ENCODE results near the gene CADPS2.
A peak's percentile ranks its signal among the peaks of the same experiment; 100 is the strongest.

The CADPS2 gene

DNA sequence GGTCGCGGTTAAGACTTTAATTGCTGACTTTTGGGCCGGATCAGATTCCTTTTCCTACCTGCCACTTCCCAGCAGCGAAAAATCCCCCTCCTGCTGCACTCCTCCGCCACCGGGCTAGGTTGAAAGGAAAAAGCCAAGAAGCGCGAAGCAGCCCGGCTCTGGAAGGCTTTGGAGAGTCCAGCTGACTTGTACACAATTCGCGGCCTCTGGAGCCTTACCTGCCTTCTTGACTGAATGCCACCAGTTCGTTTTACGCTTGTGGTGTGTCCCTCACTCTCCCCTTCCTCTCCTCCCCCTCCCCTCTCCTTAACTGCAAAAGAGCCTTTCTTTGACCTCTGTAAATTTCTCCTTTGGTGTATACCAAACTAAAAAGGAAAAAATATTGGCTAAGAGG is 579.0 kb downstream of the CADPS2 start:
- Mint-ChIP-seq H3K4me1 (peaks cover 37% of the 10 kb centered on the region), H3K27ac (no peak overlapping the region), H3K27me3 (ENCODE audit: low read depth) (peaks cover 100% of the 10 kb centered on the region), H3K36me3 (ENCODE audit: low read depth) (no peaks in the 10 kb centered on the region), H3K4me3 (no peak overlapping the region), H3K9me3 (no peaks in the 10 kb centered on the region)
- no peak for TF ChIP-seq CTCF (IDR thresholded peaks at IDR 0.05; ENCODE audit: unreplicated experiment in 3 of 3)

- no peak for TF ChIP-seq CTCF (IDR thresholded peaks at IDR 0.05; ENCODE audit: unreplicated experiment in 3 of 3)
- Mint-ChIP-seq H3K4me3 (peak overlapping the region; percentile 76 to 79 (median 78)), H3K36me3 (ENCODE audit: low read depth) (no peaks in the 10 kb centered on the region), H3K4me1 (peaks cover 37% of the 10 kb centered on the region), H3K9me3 (no peaks in the 10 kb centered on the region), H3K27me3 (ENCODE audit: low read depth) (peaks cover 100% of the 10 kb centered on the region), H3K27ac (no peak overlapping the region)
Observed at GRCh38 chr7:122306320-122307227, 579.7 kb downstream of the CADPS2 start.

DNA sequence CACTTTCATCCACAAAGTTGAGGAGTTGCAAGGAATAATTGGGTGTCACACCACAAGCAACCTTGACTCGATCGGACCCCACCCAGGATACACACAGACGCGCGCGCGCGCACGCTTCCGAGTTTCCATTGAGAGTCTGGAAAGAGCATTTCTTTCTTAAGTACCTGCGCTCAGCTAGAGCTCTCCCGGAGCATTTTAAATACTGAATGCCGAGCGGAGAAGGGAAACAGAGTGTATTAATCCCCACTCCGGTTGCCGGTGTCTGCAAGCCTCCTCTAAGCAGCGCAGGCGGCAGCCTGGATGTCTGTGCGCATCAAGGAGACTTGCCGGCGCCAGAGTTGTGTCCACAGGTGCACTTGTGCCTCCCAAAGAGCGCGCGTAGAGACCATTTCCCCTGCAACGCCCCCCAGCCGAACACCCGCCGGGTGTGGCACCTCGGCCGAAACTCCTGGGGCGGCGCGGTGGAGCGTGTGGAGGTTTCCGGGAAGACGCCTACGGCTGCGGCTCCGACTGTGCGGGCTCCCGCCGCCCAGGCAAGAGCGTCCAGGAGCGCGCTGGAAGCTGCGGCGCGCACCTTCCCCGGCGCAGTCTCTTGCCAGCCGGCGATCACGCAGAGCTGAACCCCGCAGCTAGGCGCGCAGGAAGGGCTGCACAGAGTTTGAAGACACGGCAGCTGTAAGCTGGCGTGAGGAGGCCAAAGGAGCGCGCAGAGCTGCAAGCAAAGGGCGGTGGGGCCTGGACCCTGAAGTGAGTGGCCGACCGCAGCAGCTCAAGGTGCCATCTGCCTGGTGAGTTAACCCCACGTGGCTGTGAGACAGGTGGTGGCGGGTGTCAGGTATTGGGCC is 580.6 kb downstream of the CADPS2 start:
- Mint-ChIP-seq H3K4me3 (peak overlapping the region; percentile 76 to 79 (median 78)), H3K4me1 (peaks cover 31% of the 10 kb centered on the region), H3K36me3 (ENCODE audit: low read depth) (no peaks in the 10 kb centered on the region), H3K27me3 (ENCODE audit: low read depth) (peaks cover 100% of the 10 kb centered on the region), H3K27ac (no peak overlapping the region), H3K9me3 (no peaks in the 10 kb centered on the region)
- TF ChIP-seq CTCF (IDR thresholded peaks at IDR 0.05; ENCODE audit: unreplicated experiment in 3 of 3), result no peak

- no peaks in the 10 kb centered on the region for H3K9me3 Mint-ChIP-seq
- peaks cover 100% of the 10 kb centered on the region for H3K27me3 Mint-ChIP-seq (ENCODE audit: low read depth)
- peaks cover 37% of the 10 kb centered on the region for H3K4me1 Mint-ChIP-seq
- no peaks in the 10 kb centered on the region for H3K36me3 Mint-ChIP-seq (ENCODE audit: low read depth)
- no peak overlapping the region for H3K27ac Mint-ChIP-seq
- no peak for TF ChIP-seq CTCF (IDR thresholded peaks at IDR 0.05; ENCODE audit: unreplicated experiment in 3 of 3)
- H3K4me3 Mint-ChIP-seq, result peak overlapping the region; percentile 76 to 79 (median 78)
Observed at GRCh38 chr7:122304996-122305421, 581.3 kb downstream of the CADPS2 start.

- Mint-ChIP-seq H3K27me3 (ENCODE audit: low read depth) (peaks cover 100% of the 10 kb centered on the region), H3K4me1 (peaks cover 38% of the 10 kb centered on the region), H3K9me3 (no peaks in the 10 kb centered on the region), H3K27ac (no peak within 1 kb of the TSS), H3K36me3 (ENCODE audit: low read depth) (no peaks in the 10 kb centered on the region), H3K4me3 (peak within 1 kb of the TSS; percentile 76 to 79 (median 78))
- TF ChIP-seq CTCF (IDR thresholded peaks at IDR 0.05; ENCODE audit: unreplicated experiment in 3 of 3), result no peak
Observed at GRCh38 chr7:122304319-122304975, 581.8 kb downstream of the CADPS2 start, which contains the start of gene FEZF1. Gene FEZF1, minus strand, starts transcription at chr7:122304750. Its CDS starts 313 bp downstream, at chr7:122304437.

Measured in nephron (organoid).